ENCODE data around the gene WDR49. TPM values are rescaled to one million over a fixed set of nuclear protein-coding genes. Genes with fewer than 3 reads are reported as not detected.

WDR49 gene
- total RNA-seq, 3 donors from 2014 or later: 0.80 to 1.9 (median 0.98) TPM

DNA sequence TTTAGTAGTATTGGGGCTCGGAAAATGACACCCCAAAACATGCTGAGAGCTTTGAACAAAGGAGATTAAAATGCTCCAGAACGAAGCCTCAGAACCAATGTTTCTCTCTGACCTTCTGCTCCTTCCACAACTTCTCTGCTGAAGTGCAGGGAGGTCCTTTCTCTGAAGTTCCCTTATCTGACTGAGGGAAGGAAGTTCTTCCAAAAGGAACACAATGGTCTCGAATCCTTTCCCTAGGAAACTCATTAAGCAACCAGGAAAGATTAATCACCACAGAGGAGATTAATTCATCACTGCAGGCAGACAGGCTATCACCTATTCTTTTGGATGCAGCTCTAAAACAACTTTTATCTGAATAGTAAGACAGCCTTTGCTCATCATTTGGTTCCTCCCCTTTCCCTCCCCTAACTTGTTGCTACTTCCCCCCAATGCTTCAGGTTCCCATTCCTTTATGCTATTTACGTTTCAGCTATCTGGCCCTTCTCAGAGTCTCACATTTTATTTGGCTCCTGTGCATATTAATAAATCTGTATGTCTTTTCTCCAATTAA lies 18.2 kb upstream of the WDR49 start:
- Histone ChIP-seq H3K9me3 (peaks cover 8 to 28% of the 10 kb centered on the region in 2 donors), H3K36me3 (peaks cover 5% of the 10 kb centered on the region), H3K4me1 (no peaks in the 10 kb centered on the region), H3K4me3 (no peak overlapping the region), H3K27me3 (no peaks in the 10 kb centered on the region), H3K27ac (no peak overlapping the region)
- intact Hi-C loops (cut with DNase I; ENCODE audit: low total_unique reads): no loop called here
- TF ChIP-seq, protein P1, sequence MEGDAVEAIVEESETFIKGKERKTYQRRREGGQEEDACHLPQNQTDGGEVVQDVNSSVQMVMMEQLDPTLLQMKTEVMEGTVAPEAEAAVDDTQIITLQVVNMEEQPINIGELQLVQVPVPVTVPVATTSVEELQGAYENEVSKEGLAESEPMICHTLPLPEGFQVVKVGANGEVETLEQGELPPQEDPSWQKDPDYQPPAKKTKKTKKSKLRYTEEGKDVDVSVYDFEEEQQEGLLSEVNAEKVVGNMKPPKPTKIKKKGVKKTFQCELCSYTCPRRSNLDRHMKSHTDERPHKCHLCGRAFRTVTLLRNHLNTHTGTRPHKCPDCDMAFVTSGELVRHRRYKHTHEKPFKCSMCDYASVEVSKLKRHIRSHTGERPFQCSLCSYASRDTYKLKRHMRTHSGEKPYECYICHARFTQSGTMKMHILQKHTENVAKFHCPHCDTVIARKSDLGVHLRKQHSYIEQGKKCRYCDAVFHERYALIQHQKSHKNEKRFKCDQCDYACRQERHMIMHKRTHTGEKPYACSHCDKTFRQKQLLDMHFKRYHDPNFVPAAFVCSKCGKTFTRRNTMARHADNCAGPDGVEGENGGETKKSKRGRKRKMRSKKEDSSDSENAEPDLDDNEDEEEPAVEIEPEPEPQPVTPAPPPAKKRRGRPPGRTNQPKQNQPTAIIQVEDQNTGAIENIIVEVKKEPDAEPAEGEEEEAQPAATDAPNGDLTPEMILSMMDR (IDR thresholded peaks at IDR 0.05): no peak
- TF ChIP-seq POLR2A (IDR thresholded peaks at IDR 0.05) (no peak), POLR2AphosphoS5 (IDR thresholded peaks at IDR 0.05) (no peak)
- DNase-seq (ENCODE audit: low spot score in 2 of 2): no peak

DNA sequence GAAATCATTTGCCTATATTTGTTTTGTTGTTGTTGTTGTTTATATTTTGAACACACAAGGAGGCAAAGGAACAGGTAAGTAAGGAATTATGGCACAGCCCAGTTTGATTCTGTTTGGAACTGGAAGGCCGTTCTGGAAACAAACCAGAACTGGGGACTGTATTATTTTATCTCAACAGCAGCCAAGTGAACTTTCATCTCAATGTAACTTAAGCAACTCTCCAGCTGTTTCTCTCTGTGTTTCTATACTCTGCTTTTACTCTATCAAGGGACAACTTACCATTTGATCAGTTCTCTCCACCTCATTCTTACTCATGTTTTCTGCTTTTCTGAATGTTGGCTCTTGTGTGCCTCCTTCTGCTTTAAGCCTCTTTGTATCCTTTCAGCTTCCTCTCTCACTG lies 16.0 kb upstream of the WDR49 start:
- H3K4me3 ChIP-seq: no peak overlapping the region
- TF ChIP-seq POLR2AphosphoS5 (IDR thresholded peaks at IDR 0.05): no peak
- TF ChIP-seq POLR2A (IDR thresholded peaks at IDR 0.05): no peak
- no peak overlapping the region for H3K27ac ChIP-seq
- intact Hi-C loops (cut with DNase I; ENCODE audit: low total_unique reads): no loop called here
- no peaks in the 10 kb centered on the region for H3K27me3 ChIP-seq
- DNase-seq (ENCODE audit: low spot score in 2 of 2): no peak
- no peaks in the 10 kb centered on the region for H3K36me3 ChIP-seq
- H3K4me1 ChIP-seq: no peaks in the 10 kb centered on the region
- H3K9me3 ChIP-seq: peaks cover 0 to 6% of the 10 kb centered on the region in 2 donors

GRCh38 chr3:167668651-167669050 lies 14.9 kb upstream of the WDR49 start:
- no peaks in the 10 kb centered on the region for H3K4me1 ChIP-seq
- intact Hi-C loops (cut with DNase I; ENCODE audit: low total_unique reads): no loop called here
- TF ChIP-seq POLR2A (IDR thresholded peaks at IDR 0.05): no peak
- TF ChIP-seq, protein P1 (IDR thresholded peaks at IDR 0.05): no peak
- TF ChIP-seq POLR2AphosphoS5 (IDR thresholded peaks at IDR 0.05): no peak
- DNase-seq (ENCODE audit: low spot score in 2 of 2): no peak
- no peak overlapping the region for H3K27ac ChIP-seq
- no peaks in the 10 kb centered on the region for H3K27me3 ChIP-seq
- H3K4me3 ChIP-seq: no peak overlapping the region
- peaks cover 0 to 5% of the 10 kb centered on the region in 2 donors for H3K9me3 ChIP-seq
- no peaks in the 10 kb centered on the region for H3K36me3 ChIP-seq

GRCh38 chr3:167666563-167666962 lies 12.8 kb upstream of the WDR49 start:
- no peak overlapping the region for H3K4me3 ChIP-seq
- TF ChIP-seq, protein P1 (IDR thresholded peaks at IDR 0.05): no peak
- H3K36me3 ChIP-seq: no peaks in the 10 kb centered on the region
- intact Hi-C loops (cut with DNase I; ENCODE audit: low total_unique reads): no loop called here
- H3K9me3 ChIP-seq: no peaks in the 10 kb centered on the region
- DNase-seq (ENCODE audit: low spot score in 2 of 2): no peak
- no peak overlapping the region for H3K27ac ChIP-seq
- H3K27me3 ChIP-seq: no peaks in the 10 kb centered on the region
- no peaks in the 10 kb centered on the region for H3K4me1 ChIP-seq

- TF ChIP-seq, protein P1 (IDR thresholded peaks at IDR 0.05): no peak
- no peak for TF ChIP-seq POLR2A (IDR thresholded peaks at IDR 0.05)
- TF ChIP-seq POLR2AphosphoS5 (IDR thresholded peaks at IDR 0.05): no peak
- H3K27ac ChIP-seq: no peak overlapping the region
Measured at GRCh38 chr3:167662919-167663400, 9.2 kb upstream of the WDR49 start.

More at GRCh38 chr3:167662919-167663400, 9.2 kb upstream of the WDR49 start:
- Histone ChIP-seq H3K9me3 (no peaks in the 10 kb centered on the region), H3K4me3 (no peak overlapping the region), H3K36me3 (no peaks in the 10 kb centered on the region), H3K27me3 (no peaks in the 10 kb centered on the region), H3K4me1 (no peaks in the 10 kb centered on the region)
- no peak for DNase-seq (ENCODE audit: low spot score in 2 of 2)
- intact Hi-C loops (cut with DNase I; ENCODE audit: low total_unique reads): no loop called here
